Left hindlimb (tissue), 1 donor: ENCODE results near the gene GSTO2.
A peak's percentile ranks its signal among the peaks of the same experiment; 100 is the strongest.
"Not testable (repeated sequence)": the region's sequence is repeated elsewhere in the genome, so short reads cannot be mapped to it uniquely, and the experiment has no call there.

Experiments used
- DNase-seq: peaks from one replicate; pipeline ENCODE4 v3.0.0-alpha.2; 2018

GSTO2 gene

DNA sequence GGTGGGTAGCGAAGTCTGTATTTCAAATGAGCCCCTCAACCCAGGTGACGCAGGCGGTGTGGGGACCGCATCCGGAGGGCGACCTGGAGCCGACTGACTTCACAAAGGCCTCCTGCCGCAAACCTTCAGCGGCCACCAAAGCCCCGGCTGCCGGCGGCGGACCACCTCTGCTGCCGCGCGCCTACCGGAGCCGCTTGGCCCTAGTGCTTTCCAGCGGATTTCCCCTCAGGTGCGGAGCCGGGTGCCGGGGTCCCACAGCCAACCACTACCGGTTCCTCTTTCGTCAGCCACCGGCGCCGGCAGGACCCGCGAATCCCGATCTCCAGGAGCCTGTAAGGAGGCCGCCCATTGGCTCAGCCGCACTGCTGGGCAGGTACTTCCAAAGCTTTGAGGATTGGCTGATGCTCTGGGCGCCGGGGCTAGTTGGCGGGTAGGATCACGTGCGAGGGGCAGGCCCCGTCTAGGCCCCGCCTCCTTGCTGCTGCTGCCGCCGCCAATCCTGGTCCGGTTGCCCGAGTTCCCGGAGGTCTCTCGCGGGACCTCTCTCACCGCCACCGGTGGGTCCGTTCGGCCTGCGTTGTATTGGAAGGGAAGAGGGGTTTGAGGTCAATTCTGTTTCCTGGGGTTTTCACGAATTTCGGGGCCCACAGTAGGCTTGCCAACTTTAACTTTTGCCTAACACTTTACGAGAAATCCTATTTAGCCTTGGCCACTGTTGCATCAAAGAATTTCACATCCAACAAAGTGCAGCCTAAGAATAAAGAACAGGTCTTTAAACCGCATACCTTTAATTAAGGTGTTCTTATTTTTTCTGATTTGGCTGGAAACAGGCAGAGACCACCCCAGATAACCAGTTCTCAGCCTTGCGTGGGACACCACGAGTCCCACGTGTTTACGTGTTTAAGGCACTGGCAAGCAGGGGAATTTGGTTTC is at the start of gene GSTO2:
TSS of gene GSTO2 (plus strand) at position 472 of the 933 bp plus-strand sequence. CDS start 5,732 bp downstream, outside the sequence.
- DNase-seq: peak; percentile 99

DNA sequence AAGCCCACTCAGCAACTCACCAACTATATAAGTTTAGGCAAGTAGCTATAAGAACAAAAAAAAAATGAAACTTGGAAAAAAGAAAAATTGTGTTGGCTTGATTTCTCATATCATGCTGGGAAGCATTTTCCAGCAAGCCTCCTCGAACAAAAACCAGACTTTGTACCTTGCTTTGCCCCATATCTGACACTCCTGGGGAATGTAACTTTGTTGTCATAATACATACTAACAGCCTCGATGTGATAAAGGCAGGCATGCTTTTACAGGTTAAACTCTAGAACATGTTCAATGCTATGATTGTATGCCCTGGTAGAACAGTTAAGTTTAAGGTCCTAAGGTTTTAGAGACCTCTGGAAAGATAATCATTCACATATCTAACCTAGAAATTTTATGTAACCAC is 48.5 kb upstream of the GSTO2 start:
- no peak for DNase-seq

GRCh38 chr10:104223304-104223703 is 45.7 kb upstream of the GSTO2 start:
- no peak for DNase-seq

DNA sequence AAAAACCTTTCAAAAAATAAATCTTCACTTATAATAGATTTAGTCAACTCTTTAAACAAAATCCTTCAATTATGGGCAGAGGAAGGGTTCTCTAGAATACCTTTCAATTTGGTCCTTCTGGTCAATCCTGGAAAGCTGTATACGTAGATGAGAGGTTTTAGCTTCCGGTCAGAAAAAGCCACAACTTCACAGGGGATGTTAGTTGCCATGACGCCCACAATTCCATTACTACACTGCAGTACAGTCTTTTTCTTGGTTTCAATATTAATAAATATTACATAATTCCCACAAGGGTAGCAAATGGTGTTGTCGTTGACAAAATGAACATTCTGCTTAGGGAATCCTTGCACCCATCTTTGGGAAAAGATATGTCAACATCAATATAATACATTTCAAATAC is 38.5 kb upstream of the GSTO2 start:
- DNase-seq: no peak

DNA sequence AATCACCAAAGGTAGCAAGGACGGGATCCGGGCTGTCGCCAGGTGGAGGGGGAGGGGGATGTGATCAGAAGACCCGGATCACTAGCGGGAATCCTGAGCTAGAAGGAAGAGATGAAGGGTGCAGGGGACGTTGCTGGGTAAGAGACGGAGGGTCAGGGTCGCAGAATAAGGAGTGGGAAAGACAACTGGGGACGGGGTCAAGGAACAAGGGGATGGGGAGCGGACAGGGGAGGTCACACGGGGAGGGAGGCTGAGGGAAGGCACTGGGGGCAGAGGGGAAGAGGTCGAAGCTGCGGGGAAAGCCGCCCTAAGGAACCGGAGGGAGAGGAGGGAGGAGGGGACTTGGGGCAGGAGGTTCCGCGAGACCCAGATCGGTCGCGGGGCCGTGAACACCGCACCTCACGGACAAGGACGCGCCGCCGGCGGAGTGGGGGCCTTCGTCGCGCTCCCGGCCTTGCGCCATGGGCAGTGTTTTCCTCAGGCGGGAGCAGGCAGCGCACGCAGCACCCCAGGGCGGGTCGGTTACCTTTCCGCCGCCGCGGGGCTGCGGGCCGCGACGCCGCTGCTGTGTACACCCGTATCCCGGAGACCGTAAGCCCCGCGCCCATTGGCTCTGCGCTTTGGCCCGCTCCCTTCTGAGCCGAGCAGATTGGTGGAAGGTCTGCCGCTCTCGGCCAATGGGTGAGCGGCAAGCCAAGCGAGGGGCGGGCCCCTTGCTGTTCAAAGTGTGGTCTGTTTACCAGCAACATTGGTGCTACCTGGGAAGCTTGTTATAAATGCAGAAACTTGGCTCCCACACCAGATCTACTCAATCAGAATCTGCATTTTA is 37.0 kb upstream of the GSTO2 start, which contains the start of gene CFAP43:
TSS of gene CFAP43 (minus strand) at position 581 of the 829 bp plus-strand sequence. CDS start at position 463, 118 bp downstream.
- peak; percentile 98 for DNase-seq

GRCh38 chr10:104232613-104233102 is 36.3 kb upstream of the GSTO2 start:
- DNase-seq: no peak

DNA sequence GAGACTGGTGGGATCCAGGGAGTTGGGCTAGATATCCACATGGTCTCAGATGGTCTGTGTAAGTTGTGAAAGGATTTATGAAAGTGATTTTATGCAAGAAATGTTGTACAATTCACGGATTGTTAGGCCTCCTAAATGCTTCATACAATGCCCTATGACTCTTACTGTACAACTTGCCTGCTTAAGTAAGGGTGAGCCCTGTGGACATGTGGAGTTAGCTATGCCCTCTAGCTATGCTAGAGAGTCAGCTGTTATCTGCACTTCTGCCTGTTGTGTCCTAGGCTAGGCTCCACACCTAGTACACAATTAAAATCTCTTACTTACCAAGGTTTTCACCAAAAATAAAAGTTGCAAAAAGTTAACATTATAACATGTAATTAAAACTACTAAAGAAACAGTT is 35.2 kb upstream of the GSTO2 start:
- DNase-seq: no peak

DNA sequence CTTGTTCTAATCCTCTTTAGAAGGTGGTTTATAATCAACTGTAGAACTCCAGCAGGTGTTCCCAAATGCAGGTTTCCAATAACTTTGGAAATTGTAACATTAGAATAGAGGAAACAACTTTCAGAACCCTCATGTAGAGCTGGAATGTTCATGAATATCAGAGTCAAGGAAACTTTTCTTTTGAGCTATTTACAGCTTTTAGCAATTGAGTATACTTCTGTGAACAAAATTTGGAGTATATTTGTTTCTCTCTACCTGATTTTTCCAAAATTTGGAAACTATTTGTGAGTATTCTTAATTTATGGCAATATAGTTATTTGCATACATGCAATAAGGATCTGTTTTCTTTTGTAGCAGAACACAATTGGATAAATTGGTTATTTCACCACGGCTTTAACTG is 34.0 kb upstream of the GSTO2 start:
- no peak for DNase-seq

- DNase-seq: no peak
These were observed 33.2 kb upstream of the GSTO2 start for GRCh38 chr10:104235801-104236200.

- DNase-seq: no peak
These were observed 28.9 kb upstream of the GSTO2 start for GRCh38 chr10:104240078-104240477.

GRCh38 chr10:104242545-104242944 is 26.4 kb upstream of the GSTO2 start:
- no peak for DNase-seq

- DNase-seq: not testable (repeated sequence)
These were observed 26.0 kb upstream of the GSTO2 start for GRCh38 chr10:104243009-104243408.

DNA sequence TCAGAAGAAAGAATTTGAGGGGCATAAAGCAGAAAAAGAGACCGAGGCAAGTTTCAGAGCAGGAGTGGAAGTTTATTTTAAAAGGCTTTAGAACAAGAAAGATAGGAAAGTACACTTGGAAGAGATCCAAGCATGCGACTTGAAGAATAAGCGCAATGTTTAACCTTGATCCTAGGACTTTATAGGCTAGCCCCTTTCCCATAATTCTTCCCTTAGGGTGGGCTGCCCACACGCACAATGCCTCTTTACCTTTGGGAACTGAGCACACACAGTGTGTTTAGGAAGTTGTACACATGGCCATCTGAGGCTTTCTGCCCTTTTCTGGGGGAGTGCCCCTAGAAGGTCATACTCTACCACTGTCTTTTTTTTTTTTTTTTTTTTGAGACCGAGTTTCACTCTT is 25.5 kb upstream of the GSTO2 start:
- no peak for DNase-seq

DNA sequence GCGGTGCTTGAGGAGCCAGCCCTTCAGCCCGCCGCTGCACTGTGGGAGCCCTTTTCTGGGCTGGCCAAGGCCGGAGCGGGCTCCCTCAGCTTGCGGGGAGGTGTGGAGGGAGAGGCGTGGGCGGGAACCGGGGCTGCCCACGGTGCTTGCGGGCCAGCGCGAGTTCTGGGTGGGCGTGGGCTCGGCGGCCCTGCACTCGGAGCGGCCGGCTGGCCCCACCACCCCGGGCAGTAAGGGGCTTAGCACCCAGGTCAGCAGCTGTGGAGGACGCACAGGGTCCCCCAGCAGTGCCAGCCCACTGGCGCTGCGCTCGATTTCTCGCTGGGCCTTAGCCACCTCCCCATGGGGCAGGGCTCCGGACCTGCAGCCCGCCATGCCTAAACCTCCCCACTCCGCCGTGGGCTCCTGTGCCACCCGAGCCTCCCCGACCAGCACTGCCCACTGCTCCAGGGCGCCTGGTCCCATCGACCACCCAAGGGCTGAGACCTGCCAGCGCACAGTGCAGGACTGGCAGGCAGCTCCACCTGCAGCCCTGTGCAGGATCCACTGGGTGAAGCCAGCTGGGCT is 23.8 kb upstream of the GSTO2 start:
- no peak for DNase-seq

DNA sequence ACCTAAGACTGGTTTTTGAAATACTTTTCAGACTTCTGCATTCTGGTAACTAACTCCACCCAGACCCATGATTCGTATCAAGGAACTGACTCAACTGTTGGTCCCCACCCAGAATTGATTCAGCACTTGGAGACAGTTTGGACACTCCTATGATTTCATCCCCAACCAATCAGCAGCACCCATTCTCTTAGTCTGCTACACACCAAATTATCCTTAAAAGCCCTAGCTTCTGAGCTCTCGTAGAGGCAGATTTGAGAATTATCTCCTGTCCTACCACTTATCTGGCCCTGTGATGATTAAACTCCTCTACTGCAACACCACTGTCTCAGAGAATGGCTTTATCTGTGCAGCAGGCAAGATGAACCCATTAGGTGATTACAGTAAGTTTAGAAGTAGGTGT is 22.0 kb upstream of the GSTO2 start:
- DNase-seq: no peak

DNA sequence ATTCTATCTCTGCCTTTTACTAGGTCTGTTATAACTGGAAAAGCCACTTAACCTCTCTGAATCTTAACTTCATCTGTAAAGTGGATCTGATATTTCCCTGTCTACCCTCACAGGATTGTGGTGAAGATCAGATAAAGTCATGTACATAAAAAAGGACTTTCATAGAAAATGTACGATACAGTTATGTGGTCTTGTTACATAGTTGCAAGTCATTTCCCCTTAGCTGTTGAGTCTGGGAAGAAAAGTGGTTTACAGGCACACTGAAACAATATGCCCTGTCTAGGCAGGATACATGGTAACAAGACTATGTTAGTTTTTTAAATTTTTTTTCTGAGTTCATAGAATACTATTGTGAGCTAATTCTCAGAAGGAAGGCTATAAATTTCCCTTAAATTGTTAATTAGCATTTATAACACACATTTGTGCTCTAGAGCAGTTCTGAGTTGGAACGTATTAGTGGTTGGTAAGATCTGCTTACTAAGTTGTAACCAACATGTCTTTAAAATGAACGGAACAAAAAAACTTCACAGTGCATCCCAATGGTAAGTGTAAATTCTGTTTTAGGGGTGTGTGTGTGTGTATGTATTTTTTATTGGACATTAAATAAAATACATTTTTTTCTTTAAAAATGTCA is 21.4 kb upstream of the GSTO2 start:
- DNase-seq: no peak

DNA sequence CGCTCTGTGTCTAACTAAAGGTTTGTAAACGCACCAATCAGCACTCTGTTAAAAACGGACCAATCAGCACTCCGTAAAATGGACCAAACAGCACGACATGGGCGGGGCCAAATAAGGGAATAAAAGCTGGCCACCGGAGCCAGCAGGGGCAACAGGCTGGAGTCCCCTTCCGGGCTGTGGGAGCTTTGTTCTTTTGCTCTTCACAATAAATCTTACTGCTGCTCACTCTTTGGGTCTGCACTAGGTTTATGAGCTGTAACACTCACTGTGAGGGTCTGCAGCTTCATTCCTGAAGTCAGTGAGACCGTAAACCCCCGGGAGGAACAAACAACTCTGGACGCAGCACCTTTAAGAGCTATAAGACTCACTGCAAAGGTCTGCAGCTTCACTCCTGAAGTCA is 20.1 kb upstream of the GSTO2 start:
- not testable (repeated sequence) for DNase-seq

DNA sequence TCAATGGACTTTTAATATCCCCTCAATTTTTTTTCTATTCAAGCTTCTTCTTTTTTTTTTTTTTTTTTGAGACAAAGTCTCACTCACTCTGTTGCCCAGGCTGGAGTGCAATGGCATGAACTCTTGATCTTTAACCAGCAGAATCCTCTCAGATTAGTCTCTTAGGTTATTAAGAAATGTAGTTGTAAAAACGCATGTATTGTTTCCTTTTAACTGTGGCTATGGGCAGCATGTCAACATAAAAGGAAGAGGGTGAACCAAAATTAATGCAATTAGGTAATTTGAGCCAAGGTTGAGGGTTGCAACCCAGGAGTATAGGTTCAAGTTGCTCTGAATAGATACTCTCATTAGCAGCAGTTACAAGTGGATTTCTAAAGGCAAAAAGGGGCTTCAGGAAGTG is 18.6 kb upstream of the GSTO2 start:
- DNase-seq: no peak

GRCh38 chr10:104251443-104251842 is 17.5 kb upstream of the GSTO2 start:
- DNase-seq: no peak

DNA sequence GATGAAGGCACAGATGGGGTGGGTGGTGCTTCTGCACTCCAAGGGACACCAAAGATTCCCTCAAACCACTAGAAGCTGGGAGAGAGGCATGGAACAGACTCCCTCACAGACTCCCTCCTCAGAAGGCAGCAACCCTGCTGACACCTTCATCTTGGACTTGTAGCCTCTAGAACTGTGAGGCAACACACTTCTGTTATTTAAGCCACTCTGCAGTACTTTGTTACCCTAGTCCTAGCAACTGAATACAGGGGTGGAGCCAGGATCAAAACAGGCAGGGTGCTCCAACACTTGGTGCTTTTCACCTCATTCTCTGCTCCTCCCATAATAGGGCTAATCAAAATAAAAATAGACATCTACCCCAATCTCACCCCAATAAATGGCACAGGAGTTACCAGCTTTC is 16.6 kb upstream of the GSTO2 start:
- DNase-seq: no peak

GRCh38 chr10:104253106-104253505 is 15.9 kb upstream of the GSTO2 start:
- no peak for DNase-seq

- no peak for DNase-seq
These were observed 15.2 kb upstream of the GSTO2 start for GRCh38 chr10:104253606-104254410.
